Measurements from ENCODE around the gene LOXL4.
"Not testable (repeated sequence)": the region's sequence is repeated elsewhere in the genome, so short reads cannot be mapped to it uniquely, and the experiment has no call there.

Gene LOXL4

DNA sequence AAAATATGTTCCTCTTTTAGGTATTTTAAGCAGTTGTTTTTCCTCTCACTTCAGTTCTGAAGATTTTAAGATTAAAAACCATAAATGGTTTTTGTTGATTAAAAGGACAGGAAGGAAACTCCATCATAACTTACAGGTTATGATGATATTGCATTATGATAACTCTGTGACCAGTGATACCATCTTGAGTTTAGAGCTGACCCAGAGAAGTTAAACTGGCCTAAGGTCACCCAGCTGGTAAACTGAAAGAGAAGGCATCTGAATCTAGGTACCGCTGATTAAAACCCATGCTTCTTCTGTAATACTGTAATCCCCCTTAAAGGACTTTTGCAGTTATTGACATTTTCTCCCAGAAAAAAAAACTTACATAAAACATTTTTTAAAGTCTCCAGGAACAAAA is 29.6 kb downstream of the LOXL4 start:
- DNase-seq, result no peak

DNA sequence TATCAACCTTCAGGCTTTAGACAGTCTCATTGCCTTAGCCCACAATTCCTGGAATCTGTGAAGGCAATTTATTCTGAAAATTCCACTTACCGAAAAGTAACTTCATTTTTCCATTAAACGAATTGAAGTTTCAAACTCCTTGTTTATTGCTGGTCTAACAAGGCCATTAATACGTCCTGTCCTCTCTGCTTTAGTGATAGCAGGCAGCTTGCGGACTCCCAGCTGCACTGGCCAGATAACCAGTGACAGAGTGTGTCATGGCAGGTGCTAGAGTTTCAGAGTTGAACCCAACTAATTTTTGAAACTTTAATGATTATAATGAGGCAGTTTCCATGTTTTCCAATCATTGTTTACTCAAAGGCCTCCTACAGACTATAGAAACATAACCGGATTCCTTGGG is 31.1 kb downstream of the LOXL4 start:
- no peak for DNase-seq

DNA sequence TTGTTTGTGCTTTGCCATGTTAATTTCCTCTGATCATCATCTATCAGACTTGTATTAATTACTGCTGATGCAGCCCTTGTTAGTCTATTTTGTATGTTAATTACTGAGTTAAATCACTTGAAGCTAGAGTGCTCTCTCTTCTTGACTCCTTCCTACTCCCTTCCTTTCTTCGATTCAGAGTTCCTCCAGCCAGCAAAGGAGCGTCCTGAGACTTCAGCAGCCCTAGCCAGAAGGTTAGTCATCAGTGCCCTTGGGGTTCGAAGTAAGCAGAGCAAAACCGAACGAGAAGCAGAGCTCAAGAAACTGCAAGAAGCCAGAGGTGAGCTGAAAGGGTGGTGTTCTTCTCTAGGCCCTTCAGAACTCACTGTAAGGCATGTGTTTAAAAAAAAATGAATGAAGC is 32.1 kb downstream of the LOXL4 start:
- no peak for DNase-seq

DNA sequence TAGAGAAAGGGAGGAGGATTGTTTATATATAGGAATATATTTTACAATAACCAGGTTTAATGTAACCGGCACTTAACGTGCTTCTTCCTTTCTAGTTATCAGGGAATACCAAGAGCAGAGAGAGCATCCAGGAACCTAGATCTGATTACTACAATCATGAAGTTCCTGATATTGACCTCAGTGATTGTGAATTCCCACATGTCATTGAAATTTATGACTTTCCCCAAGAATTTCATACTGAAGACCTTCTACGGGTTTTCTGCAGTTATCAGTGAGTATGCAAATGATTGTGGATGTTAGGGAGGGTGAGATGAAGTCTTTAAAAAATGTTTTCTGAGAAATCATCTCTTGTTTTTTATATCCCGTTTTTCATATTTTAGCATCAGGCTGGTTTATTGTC is 36.6 kb downstream of the LOXL4 start:
- no peak for DNase-seq

DNA sequence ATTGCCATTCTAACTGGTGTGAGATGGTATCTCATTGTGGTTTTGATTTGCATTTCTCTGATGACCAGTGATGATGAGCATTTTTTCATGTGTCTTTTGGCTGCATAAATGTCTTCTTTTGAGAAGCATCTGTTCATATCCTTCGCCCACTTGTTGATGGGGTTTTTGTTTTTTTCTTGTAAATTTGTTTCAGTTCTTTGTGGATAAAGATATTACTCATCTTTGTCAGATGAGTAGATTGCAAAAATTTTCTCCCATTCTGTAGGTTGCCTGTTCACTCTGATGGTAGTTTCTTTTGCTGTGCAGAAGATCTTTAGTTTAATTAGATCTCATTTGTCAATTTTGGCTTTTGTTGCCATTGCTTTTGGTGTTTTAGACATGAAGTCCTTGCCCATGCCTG is 39.7 kb downstream of the LOXL4 start:
- not testable (repeated sequence) for DNase-seq

DNA sequence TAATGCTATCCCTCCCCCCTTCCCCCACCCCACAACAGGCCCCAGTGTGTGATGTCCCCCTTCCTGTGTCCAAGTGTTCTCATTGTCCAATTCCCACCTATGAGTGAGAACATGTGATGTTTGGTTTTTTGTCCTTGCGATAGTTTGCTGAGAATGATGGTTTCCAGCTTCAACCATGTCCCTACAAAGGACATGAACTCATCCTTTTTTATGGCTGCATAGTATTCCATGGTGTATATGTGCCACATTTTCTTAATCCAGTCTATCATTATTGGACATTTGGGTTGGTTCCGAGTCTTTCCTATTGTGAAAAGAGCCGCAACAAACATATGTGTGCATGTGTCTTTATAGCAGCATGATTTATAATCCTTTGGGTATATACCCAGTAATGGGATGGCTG is 40.3 kb downstream of the LOXL4 start:
- not testable (repeated sequence) for DNase-seq

DNA sequence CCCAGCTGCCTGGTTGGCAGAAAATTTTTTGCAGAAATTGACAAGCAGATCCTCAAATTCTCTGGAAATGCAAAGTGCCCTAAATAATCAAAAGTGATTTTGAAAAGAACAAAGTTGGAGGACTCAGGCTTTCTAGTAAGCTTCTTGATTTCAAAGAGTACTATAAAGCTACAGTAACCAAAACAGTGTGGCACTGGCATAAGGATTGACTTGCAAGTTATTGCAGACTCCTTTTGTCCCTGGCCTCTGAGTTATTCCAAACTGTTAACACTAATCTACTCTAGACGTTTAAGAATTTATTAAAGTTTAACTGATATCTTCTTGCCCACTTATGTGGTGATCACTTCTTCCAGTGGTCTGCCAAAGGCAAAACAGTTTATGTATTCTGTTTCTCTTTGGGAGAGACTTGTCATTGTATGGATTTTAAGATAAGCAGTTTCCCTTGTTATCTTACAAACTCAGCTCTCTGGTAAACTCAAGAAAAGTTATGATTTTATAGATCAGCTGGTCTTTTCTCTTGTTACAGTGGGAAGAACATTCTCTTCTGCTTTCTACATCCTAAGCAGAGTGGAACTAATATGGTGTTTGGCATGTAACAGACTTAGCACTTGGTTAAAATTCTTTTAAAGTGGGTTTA is 41.4 kb downstream of the LOXL4 start:
- no peak for DNase-seq

DNA sequence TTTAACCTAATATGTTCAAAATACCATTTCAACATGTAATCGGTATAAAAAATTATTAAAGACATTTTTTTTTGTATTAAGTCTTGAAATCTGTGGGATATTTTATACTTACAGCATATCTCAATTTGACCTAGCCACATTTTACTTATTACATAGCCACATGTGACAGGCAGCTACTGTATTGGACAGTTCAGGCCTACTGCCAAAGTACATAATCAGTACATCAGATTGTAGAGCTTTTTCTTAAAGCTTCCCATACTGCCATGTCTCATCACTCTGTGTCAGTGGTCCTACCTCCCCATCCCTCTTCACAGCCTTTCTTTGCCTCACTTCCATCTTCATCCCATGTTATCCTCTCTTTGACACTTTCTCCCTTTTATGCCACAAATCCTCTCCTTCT is 43.0 kb downstream of the LOXL4 start:
- DNase-seq, result no peak

DNA sequence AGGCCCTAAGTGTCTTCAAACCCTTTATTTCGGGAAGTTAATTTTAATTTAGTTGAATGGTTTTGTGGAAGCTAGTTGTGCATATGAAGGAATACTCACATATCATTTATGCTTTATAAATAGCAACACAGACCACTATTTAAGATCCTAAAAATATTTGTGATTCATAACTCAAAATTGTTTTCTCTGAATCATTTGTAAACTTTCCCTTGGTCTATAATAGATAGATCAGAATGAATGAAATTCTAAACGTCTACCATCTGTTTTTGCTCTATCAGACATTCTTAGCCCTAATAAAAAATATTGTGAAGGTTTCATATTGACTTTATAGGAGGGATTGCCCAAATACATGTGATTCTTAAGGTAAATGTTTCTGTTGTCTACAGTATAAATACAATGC is 43.5 kb downstream of the LOXL4 start:
- no peak for DNase-seq

DNA sequence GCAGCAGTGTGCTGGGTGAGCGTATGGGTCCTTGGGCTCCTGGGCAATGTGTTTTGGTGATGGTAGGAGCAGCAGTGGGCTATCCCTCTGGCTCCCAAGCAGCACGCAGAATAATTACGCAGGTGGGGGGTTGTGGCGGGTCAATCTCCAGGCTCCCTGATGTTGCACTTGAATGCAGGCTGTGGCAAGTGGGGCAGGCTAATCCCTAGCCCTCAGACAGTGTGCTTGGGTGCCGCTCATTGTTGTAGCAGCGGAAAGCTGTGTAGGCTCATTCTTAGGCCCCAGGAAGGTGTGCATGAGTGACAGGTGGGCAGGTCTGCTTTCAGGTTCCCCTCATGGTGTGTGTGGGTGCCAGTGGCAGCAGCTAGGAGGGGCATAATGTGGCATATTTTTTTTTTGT is 44.1 kb downstream of the LOXL4 start:
- no peak for DNase-seq

DNA sequence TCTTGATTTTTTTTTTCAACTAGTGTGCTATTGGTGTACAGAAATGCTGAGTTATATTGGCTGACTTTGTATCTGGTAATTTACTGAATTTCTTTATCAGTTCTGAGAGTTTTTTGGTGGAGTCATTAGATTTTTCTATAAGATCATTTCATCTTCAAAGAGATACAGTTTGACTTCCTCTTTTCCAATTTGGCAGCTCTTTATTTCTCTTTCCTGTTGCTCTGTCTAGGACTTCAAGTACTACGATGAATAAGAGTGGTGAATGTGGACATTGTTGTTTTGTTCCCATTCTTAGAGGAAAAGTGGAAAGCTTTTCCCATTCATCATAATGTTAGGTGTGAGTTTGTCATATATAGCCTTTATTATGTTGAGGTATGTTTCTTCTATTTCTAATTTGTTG is 50.2 kb downstream of the LOXL4 start:
- DNase-seq, result no peak

DNA sequence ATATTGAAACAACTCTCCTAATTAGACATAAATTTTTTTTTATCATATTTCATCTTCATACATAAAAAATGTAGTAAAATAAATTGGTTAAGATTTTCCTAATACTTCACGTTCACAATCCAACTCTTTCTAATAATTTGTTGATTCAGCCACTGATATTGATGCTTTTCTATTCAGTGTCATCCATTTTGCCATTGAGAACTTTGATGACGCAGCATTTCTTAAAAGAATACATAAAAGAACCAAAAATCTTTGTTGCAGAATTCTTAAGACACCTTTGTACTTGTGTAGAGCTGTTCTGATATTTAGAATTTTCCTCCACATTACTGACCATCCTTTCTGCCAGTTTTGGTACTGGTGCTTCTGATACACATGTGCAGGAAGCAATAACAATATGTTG is 52.6 kb downstream of the LOXL4 start:
- DNase-seq, result no peak

DNA sequence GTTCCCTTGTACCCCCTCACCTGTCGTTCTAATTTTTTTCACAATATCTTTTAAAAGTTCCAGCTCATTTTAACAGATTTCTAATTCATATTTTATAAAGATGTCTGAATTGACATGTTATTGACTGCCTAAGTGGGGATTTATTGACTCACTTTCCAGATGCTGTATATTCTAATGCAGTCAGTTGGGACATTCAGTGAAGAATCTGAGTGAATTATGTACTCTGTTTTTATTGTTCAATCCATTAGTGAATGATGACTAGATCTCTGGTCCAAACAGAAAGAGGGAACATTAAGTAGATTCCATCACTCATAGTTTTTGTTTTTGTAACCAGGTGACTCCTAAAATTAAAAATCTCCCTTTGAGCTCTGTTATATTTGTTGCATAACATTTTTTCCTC is 54.3 kb downstream of the LOXL4 start:
- no peak for DNase-seq

DNA sequence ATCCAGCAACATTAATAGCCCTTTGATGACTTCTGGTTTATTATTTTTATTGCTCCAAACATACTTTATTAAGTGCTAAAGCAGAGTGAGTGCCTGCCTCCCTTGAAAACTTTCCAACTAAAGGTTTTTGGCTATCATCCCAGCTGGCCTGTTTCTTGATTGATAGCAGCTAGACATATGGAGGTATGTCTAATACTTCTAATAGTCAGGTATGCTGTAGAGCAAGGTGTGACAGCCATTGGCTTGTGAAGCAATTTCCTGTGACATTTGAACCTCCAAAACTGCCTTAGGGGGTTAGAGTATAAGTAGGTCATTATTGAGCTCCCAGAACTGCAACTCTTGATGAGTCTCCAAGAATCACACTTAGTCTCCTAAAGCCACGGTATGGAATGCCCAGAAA is 55.8 kb downstream of the LOXL4 start:
- DNase-seq, result no peak

DNA sequence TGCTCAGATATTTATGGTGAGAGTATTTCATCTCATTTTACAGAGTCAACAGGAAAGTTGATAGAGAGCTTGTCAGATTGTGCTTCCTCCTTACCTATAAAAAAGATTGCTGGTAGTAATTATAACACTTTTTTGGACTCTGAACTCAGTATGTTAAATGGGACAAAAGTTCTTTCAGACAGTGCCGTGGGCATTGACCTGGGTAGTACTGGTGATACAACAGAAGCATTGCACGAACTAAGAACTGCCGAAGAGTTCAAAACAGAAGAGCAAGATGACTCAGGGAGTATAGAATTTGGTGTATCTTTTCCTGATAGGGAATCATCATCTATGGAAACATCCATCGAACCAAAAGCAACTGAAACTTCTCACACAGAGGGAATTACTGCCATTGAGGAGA is 58.6 kb downstream of the LOXL4 start:
- DNase-seq, result no peak

DNA sequence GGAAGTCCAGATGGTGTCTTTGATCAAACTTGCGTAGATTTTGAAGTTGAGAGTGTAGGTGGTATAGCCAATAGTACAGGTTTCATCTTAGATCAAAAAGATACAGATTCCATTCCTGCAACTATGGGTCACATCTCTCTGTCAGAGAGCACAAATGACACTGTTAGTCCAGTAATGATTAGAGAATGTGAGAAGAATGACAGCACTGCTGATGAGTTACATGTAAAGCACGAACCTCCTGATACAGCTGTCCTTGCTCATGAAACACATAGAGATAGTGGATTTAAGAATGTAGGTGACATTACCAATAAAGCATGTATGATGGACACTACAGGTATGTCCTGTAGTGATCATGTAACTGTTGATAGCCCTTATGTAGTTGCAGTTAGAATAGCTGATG is 59.1 kb downstream of the LOXL4 start:
- no peak for DNase-seq

DNA sequence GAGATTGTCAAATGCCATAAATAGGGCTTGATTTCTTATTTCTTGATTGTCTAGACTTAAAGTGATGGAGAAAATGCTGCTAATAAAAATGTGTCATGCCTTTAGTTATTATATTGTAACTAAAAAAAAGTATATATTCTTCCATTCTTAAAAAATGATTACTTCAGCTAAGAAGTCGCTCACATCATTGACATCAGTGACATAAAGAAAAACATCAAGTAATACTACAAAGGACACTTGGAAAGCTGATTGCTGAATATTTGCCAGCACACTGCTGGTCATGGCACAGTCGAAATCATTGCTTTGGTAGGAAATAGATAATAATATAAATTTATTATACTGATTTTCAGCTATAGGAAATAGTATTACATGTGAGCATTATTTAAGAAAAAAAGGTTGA is 62.6 kb downstream of the LOXL4 start:
- no peak for DNase-seq

DNA sequence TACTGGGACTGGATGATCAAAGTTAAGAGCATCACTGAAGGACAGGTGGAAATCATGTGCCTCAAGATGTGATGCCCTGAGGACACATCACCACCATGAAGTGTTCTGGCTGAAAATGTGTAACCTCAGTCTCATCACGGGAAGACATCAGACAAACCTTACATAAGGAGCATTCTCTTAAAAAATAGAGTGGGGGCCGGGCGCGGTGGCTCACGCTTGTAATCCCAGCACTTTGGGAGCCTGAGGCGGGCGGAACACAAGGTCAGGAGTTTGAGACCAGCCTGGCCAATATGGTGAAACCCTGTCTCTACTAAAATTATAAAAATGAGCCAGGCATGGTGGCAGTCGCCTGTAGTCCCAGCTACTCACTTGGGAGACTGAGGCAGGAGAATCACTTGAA is 65.6 kb downstream of the LOXL4 start:
- DNase-seq, result no peak

DNA sequence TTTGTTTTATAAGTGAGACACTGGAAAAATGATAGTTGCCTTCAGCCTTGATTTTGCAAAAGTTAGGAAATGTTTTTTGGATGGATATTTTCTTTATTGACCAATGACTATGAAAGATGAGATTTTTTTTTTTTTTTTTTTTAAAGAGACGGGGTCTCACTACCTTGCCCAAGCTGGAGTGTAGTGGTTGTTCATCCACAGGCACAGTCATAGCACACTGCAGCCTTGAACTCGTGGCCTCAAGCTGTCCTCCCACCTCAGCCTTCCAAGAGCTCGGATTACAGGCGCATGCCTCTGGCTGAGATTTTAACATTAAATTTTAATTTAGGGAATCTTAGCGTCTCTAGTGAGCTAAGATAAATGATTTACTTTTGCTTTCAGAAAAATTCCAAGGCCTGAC is 66.2 kb downstream of the LOXL4 start:
- DNase-seq, result no peak
